B cell (primary cell): ENCODE results near the gene MRPS34.

Source experiments
- EZH2 ChIP-seq: IDR thresholded peaks from 2 replicates; pipeline ENCODE4 v1.6.1; 2012; ENCODE audit warnings: borderline replicate concordance, low read depth, mild to moderate bottlenecking, moderate library complexity, low read length; ENCODE audit not compliant: insufficient read depth, poor library complexity, severe bottlenecking
- TF ChIP-seq, protein P1 (sequence below): fragments of 200-600 bp; IDR thresholded peaks from one replicate; pipeline ENCODE4 v1.8.0; 2022; ENCODE audit warnings: antibody characterized with exemption, mild to moderate bottlenecking

DNA sequence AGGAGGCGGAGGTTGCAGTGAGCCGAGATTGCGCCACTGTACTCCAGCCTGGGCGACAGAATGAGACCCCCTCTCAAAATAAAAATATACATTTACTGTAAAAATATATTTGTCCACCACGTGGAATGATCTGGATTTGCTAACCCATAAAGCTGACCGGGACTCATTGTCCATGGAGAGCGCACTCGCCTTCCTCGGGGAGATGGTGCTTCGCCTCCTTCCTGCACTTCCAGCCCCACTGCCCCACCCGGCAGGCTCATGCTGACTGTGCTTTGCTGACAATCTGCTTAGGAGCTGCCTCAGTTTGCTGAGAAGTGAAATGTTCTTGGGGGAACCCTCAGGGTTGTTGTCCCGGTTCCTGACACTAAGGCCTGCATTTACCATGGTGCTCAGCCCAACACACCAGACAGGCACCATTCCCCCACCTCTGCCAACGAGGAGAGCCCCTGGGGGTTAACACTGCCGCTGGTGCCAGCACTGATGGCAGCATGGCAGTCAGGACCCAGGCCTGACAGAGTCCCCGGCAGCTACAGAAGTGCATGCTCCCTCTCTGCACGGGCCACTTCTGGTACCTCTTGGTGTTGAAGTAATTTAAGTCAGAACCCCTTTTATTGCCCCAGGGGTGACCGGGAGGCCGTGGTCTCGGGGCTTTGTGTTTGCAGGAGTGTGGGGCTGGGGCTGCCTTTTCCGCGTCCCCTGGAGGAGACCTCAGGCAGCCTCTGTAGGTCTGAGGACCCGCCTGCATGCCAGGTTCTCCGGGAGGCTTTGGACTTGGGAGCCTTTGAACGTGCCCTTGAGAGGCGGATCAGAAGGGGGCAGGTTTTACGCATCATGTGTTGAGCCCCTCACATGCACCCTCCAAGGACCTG lies 12.3 kb upstream of the MRPS34 start:
- TF ChIP-seq, protein P1, sequence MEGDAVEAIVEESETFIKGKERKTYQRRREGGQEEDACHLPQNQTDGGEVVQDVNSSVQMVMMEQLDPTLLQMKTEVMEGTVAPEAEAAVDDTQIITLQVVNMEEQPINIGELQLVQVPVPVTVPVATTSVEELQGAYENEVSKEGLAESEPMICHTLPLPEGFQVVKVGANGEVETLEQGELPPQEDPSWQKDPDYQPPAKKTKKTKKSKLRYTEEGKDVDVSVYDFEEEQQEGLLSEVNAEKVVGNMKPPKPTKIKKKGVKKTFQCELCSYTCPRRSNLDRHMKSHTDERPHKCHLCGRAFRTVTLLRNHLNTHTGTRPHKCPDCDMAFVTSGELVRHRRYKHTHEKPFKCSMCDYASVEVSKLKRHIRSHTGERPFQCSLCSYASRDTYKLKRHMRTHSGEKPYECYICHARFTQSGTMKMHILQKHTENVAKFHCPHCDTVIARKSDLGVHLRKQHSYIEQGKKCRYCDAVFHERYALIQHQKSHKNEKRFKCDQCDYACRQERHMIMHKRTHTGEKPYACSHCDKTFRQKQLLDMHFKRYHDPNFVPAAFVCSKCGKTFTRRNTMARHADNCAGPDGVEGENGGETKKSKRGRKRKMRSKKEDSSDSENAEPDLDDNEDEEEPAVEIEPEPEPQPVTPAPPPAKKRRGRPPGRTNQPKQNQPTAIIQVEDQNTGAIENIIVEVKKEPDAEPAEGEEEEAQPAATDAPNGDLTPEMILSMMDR = no peak
- TF ChIP-seq EZH2 = no peak
